WI38 (cell line): ENCODE data around the gene ZNF341.

Experiments
- H3K4me3 ChIP-seq: 2 replicates; pipeline ENCODE4 v1.5.1; 2011; ENCODE audit warnings: low read depth, mild to moderate bottlenecking, control low read depth, low read length
- CTCF ChIP-seq: IDR thresholded peaks from 2 replicates; pipeline ENCODE4 v1.5.1; 2012; ENCODE audit warnings: low read depth, mild to moderate bottlenecking, control low read depth, low read length

Gene ZNF341

GRCh38 chr20:33704197-33704924, 27.4 kb upstream of the ZNF341 start:
- H3K4me3 ChIP-seq, result no peak overlapping the region
- no peak for TF ChIP-seq CTCF

- no peak for TF ChIP-seq CTCF
Observed at GRCh38 chr20:33707668-33708067, 24.1 kb upstream of the ZNF341 start.

GRCh38 chr20:33709398-33709797, 22.4 kb upstream of the ZNF341 start:
- H3K4me3 ChIP-seq, result no peak overlapping the region
- no peak for TF ChIP-seq CTCF

More at GRCh38 chr20:33707668-33708067, 24.1 kb upstream of the ZNF341 start:
- H3K4me3 ChIP-seq, result no peak overlapping the region

- no peak for TF ChIP-seq CTCF
- H3K4me3 ChIP-seq, result no peak overlapping the region
Observed at GRCh38 chr20:33709905-33710541, 21.8 kb upstream of the ZNF341 start.

GRCh38 chr20:33710681-33711445, 20.9 kb upstream of the ZNF341 start:
- H3K4me3 ChIP-seq, result no peak overlapping the region
- TF ChIP-seq CTCF, result no peak

- H3K4me3 ChIP-seq, result no peak overlapping the region
- no peak for TF ChIP-seq CTCF
Observed at GRCh38 chr20:33711446-33711738, 20.4 kb upstream of the ZNF341 start.

GRCh38 chr20:33713865-33714367, 17.9 kb upstream of the ZNF341 start:
- TF ChIP-seq CTCF, result no peak
- no peak overlapping the region for H3K4me3 ChIP-seq
